GM18511 (cell line): ENCODE measurements around the gene XYLT1.
"Not testable (repeated sequence)": the region's sequence is repeated elsewhere in the genome, so short reads cannot be mapped to it uniquely, and the experiment has no call there.

Experiments used
- ATAC-seq: cut with Tn5 transposase; IDR thresholded peaks from one replicate; pipeline ENCODE4 v1.9.1; 2021; ENCODE audit warnings: mild to moderate bottlenecking, moderate library complexity; ENCODE audit not compliant: unreplicated experiment

The XYLT1 gene

GRCh38 chr16:17470908-17471718 lies at the start of gene XYLT1:
TSS of gene XYLT1 (minus strand) at chr16:17470960. CDS start at chr16:17470796, 164 bp downstream.
- no peak for ATAC-seq

DNA sequence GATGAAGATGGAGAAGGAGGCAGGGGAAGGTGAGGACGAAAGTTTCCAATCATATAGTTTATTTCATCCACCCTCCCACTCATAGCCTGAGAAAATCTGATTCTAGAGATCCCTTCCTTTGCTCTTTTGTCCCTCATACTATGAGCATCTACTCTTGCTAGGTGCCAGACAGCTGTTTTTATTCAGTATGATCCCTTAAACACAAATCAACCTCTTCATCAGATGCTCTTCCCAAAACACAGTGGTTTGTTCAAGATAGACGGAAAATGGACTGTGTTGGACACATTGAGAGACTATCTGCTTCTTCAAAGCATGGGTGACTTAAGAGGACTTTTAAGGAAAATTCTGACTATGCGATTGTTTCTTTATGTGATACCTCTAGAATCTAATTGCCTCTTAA lies 49.4 kb upstream of the XYLT1 start:
- no peak for ATAC-seq

- ATAC-seq: no peak
These were observed 48.6 kb upstream of the XYLT1 start for GRCh38 chr16:17519101-17519955.

- ATAC-seq: no peak
These were observed 47.7 kb upstream of the XYLT1 start for GRCh38 chr16:17518441-17518840.

GRCh38 chr16:17515421-17516210 lies 44.9 kb upstream of the XYLT1 start:
- no peak for ATAC-seq

DNA sequence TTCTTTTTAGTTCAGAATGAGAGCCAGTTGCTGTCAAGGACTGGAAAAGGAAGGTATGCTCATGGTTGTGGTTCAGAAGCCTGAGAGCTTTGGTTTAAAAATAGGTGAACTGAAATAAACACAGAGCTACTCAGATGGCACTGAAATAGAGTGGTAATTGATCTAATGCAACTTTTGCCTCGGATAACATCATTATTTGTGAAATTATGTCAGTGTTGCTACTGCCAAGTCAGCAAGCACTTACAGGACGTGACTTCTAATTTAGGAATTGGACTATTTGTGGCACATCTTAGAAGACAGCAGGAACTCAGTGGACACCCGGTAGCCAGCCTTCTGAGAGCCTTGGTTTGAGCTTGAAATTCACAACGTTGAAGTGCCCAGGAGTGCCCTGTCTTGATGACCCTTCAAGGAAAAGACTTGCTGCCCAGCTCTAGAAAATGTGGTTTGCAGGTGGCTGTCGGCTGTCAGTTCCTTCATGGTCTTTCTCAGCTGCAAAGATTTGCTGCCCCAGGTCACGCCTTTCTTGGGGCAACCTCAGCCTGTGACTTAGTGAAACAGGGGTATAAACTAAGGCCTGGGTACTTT lies 42.0 kb upstream of the XYLT1 start:
- ATAC-seq: no peak

DNA sequence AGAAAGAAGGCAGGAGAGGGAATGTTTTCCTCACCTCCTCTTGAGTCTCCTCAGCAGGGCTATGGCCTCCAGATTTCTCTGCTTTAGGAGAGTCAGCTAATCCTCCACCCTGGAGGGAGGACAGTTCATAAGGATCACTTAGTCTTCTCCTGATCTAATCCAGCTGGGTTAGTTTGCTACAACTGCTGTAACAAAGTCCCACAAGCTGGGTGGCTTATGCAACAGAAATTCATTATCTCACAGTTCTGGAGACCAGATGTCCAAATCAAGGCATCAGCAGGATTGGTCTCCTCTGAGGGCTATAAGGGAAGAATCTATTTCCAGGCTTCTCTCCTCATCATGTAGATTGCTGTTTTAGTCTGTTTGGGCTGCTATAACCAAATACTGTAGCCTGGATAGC lies 40.6 kb upstream of the XYLT1 start:
- no peak for ATAC-seq

DNA sequence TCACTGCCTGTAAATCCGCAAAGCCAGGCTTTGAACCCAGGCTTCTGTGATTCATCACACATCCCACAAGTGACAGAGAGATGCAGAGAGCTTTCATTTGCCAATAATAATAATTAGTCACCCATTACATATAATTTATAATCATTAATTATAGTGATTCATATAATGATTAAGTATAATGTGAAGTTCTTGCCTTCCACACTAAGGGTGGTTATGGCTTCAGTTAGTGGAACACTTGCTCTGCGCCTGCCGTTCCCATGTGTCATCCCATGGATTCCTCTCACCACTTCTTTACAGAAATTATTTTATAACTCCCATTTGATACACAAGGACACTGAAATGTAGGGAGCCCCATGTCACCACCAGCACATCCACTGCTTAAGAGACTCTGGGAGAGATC lies 39.8 kb upstream of the XYLT1 start:
- no peak for ATAC-seq

- ATAC-seq: no peak
These were observed 38.4 kb upstream of the XYLT1 start for GRCh38 chr16:17509194-17509593.

DNA sequence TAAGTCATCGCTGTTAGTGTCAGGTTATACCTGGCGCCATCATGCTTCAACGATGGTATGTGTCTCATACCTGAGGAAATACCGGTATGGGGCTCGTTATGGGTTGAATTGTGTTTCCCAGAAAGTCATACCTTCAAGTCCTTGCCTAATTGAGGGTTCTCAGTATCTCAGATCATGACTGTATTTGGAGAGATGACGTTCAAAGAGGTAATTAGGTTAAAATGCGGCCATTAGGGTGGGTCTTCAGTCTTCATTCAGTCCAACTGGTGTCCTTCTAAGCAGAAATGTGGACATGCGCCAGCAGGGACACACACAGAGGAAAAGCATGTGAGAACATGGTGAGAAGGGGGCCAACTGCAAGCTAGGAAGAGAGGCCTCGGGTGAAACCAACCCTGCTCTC lies 37.5 kb upstream of the XYLT1 start:
- no peak for ATAC-seq

DNA sequence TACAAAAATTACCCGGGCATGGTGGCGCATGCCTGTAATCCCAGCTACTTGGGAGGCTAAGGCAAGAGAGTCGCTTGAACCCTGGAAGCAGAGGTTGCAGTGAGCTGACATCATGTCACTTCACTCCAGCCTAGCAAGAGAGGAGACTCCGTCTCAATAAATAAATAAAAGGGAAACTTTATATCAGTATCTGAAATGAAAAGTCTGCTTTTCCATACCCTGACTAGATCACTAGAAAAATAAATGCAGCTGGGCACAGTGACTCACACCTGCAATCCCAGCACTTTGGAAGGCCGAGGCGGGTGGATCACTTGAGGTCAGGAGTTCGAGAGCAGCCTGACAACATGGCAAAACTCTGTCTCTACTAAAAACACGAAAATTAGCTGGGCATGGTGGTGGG lies 36.8 kb upstream of the XYLT1 start:
- not testable (repeated sequence) for ATAC-seq

DNA sequence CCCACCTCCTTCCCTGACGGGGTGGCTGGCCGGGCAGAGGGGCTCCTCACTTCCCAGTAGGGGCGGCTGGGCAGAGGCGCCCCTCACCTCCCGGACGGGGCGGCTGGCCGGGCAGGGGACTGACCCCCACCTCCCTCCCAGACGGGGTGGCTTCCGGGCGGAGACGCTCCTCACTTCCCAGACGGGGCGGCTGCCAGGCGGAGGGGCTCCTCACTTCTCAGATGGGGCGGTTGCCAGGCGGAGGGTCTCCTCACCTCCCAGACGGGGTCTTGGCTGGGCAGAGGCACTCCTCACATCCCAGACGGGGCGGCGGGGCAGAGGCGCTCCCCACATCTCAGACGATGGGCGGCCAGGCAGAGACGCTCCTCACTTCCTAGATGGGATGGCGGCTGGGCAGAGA lies 35.1 kb upstream of the XYLT1 start:
- not testable (repeated sequence) for ATAC-seq

GRCh38 chr16:17504050-17504449 lies 33.3 kb upstream of the XYLT1 start:
- no peak for ATAC-seq

DNA sequence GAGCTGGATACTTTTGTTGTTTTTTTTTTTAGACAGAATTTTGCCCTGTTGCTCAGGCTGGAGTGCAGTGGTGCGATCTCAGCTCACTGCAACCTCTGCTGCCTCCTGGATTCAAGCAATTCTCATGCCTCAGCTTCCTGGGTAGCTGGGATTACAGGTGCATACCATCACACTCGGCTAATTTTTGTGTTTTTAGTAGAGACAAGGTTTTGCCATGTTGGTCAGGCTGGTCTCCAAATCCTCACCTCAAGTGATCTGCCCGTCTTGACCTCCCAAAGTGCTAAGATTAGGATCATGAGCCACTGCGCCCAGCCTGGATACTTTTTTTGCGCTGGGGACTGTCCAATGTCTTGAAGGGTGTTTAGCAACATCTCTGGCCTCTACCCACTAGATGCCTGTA lies 32.6 kb upstream of the XYLT1 start:
- no peak for ATAC-seq

DNA sequence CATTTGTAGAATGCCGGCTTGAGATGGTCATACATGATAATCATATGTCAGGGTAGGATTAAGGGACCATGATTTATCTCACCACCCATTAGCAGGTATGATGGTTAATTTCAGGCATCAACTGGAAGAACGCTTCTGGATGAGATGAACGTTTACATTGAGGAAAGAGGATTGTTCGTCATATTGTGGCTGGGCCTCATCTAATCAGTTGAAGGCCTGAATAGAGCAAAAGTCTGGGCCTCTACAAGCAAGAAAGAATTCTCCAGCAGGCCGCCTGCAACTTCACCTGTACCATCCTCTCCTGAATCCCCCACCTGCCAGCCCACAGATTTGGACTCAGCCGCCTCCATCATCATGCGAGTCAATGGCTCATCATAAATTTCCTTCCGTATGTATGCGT lies 30.6 kb upstream of the XYLT1 start:
- no peak for ATAC-seq

DNA sequence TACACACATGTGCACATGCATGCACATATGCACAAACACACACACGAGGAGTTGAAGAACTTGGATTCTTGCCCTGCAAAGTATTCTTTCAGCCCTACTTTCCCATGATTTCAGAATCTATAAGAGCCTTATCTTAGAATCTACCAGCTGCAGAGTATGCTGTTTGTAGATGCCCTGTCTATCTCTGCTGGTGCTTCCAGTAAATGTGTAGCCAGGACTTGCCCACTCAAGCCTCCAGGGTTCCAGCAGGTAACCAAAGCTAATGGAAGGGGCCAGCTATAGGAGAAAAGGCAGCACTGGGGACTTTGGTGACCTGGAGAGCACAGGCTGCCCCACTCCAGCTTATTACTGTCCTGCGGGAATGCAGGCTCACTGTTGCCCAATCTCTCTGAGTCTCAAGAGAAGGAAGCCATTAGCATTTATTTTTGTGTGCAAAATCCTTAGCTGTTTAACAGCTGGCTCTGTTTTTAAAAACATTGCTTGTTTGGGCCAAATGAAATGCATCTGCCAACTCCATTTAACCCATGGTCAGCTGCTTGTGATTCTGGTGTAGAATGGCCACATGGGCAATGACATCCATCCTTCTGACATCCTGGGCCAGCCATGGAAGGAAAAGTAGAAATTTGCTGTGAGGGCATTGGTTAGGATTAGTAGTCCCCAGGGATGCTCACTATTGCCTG lies 28.6 kb upstream of the XYLT1 start:
- ATAC-seq: no peak

DNA sequence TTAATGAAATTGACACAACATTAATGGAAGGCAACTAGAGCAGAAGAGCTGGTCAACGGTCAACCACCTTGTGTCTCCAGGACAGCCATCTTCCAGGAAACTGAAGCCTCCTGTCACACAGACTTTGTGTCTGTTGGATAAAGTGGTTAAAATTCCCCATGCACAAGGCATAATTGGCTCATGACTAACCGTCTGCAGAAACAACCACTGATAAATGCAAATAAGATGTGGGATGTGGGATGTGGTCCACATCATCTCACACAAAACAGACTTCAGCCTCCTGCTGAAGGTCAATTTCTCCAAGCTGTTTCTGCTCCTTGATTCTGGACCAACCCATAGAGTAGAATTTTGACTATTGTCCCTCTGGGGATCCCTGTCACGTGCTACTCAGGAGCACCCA lies 26.9 kb upstream of the XYLT1 start:
- no peak for ATAC-seq

GRCh38 chr16:17496891-17497290 lies 26.1 kb upstream of the XYLT1 start:
- no peak for ATAC-seq

GRCh38 chr16:17493012-17493411 lies 22.3 kb upstream of the XYLT1 start:
- no peak for ATAC-seq

DNA sequence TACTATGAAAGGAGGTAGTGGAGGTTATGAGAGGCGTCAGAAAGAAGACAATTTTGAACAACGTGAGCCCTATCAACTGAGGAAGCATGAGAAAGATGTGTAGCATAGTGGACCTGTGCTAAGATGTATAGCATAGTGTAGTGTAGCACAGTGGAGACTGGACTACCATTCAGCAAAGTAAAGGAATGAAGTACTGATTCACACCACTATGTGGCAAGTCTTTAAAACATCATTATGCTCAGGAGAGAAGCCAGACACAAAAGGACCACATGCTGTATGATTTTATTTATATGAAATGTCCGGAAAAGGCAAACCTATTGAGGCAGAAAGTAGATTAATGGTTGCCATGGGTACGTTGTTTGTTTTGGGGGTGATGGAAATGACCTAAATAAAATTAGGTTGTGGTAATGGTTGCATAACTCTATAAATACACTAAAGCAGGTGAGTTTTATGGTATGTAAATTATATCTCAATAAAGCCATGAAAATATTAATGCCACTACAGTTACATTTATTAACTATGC lies 20.4 kb upstream of the XYLT1 start:
- ATAC-seq: no peak
